Measurements from ENCODE around the gene KRTAP10-2.
"Not testable (repeated sequence)": the region's sequence is repeated elsewhere in the genome, so short reads cannot be mapped to it uniquely, and the experiment has no call there.

KRTAP10-2 gene

GRCh38 chr21:44590897-44591800, 39.8 kb upstream of the KRTAP10-2 start:
- H3K36me3 ChIP-seq (ENCODE audit: control insufficient read depth, insufficient read depth, low read length); H3K4me3 ChIP-seq (ENCODE audit: low read length); H3K4me1 ChIP-seq (ENCODE audit: control insufficient read depth, insufficient read depth, low read length); H3K27ac ChIP-seq (ENCODE audit: low read depth, low read length); H3K27me3 ChIP-seq (ENCODE audit: control insufficient read depth, insufficient read depth, low read length); H3K9ac ChIP-seq (ENCODE audit: low read length): not testable (repeated sequence)

GRCh38 chr21:44590311-44590721, 39.0 kb upstream of the KRTAP10-2 start:
- H3K27me3 ChIP-seq (ENCODE audit: control insufficient read depth, insufficient read depth, low read length) = peaks cover 2% of the 10 kb centered on the region
- H3K27ac ChIP-seq (ENCODE audit: low read depth, low read length) = no peak overlapping the region
- no peak overlapping the region for H3K4me3 ChIP-seq (ENCODE audit: low read length)

DNA sequence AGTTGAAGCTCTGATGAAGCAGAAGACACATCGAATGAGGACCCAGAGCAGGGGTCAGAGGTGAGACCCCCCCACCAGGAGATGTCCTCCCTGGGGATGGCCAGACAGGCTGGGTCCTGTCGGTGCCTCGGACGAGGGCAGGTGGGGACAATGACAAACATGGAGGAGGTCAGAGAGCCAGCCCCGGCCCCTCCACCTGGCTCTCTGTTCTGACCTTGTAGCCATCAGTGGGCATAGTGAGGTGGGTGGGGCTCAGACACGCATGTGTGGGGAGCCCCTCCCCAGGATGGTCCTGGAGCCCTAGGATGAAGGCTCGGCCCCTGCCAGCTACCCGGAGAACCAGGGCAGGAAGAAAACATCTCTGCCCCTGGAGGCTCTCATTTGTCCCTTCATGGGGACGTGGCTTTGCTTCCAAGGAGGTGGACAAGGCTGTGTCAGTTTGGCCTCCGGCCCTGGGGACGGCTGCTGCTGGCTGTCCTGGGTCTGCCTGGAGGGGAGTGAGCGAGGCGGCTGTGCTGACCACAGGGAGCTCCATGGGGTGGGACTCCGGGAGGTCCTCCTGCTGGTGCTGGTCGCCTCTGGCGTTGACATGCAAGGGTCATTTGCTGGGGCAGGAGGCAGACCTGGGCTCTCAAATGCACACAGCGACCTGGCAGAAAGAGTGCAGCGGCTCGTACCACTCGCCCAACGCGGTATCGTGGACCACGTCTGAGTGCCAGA, 38.4 kb upstream of the KRTAP10-2 start:
- Histone ChIP-seq H3K4me3 (ENCODE audit: low read length) (no peak overlapping the region), H3K27ac (ENCODE audit: low read depth, low read length) (no peak overlapping the region), H3K27me3 (ENCODE audit: control insufficient read depth, insufficient read depth, low read length) (peaks cover 2% of the 10 kb centered on the region), H3K36me3 (ENCODE audit: control insufficient read depth, insufficient read depth, low read length) (no peaks in the 10 kb centered on the region), H3K4me1 (ENCODE audit: control insufficient read depth, insufficient read depth, low read length) (no peaks in the 10 kb centered on the region), H3K9ac (ENCODE audit: low read length) (no peak overlapping the region)

More at GRCh38 chr21:44590311-44590721, 39.0 kb upstream of the KRTAP10-2 start:
- H3K36me3 ChIP-seq (ENCODE audit: control insufficient read depth, insufficient read depth, low read length) = no peaks in the 10 kb centered on the region
- no peak overlapping the region for H3K9ac ChIP-seq (ENCODE audit: low read length)
- no peaks in the 10 kb centered on the region for H3K4me1 ChIP-seq (ENCODE audit: control insufficient read depth, insufficient read depth, low read length)

DNA sequence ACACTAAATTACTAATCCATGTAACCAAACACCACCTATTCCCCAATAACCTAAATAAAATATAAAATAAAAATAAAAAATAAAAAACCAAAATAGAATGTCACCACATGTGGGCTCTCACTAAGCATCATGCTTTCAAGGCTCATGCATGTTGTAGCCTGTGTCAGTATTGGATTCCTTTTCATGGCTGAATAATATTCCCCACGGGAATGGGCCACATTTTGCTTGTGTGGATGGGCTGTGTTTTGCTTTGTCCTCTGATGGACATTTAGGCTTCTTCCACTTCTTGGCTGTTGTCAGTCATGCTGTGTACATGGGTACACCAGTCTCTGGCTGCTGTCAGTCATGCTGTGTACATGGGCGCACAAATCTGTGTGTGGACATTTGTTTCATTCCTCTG, 37.8 kb upstream of the KRTAP10-2 start:
- Histone ChIP-seq H3K27ac (ENCODE audit: low read depth, low read length) (no peak overlapping the region), H3K27me3 (ENCODE audit: control insufficient read depth, insufficient read depth, low read length) (peaks cover 2% of the 10 kb centered on the region), H3K9ac (ENCODE audit: low read length) (no peak overlapping the region), H3K36me3 (ENCODE audit: control insufficient read depth, insufficient read depth, low read length) (no peaks in the 10 kb centered on the region), H3K4me1 (ENCODE audit: control insufficient read depth, insufficient read depth, low read length) (no peaks in the 10 kb centered on the region), H3K4me3 (ENCODE audit: low read length) (no peak overlapping the region)

DNA sequence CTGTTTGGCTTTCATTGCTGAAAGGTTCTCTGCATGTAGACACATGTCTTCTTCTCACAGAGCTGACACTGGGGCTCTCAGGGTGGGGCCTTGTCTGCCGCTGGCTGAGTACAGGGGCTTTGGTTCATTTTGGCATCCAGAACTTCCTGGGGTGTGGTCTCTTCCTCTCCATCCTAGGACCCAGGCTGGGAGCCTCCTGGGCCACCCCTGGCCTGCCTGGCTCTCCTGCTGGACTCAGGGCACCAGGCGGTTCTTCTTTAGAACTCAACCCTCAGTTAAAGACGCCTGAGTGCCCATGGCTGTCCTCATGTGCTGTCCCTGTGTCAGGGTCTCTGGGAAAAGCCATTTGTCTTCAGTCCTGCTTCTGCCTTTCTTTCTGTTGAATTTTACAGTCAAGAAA, 34.6 kb upstream of the KRTAP10-2 start:
- H3K27me3 ChIP-seq (ENCODE audit: control insufficient read depth, insufficient read depth, low read length) = peaks cover 2% of the 10 kb centered on the region
- H3K4me3 ChIP-seq (ENCODE audit: low read length) = no peak overlapping the region
- no peaks in the 10 kb centered on the region for H3K4me1 ChIP-seq (ENCODE audit: control insufficient read depth, insufficient read depth, low read length)

DNA sequence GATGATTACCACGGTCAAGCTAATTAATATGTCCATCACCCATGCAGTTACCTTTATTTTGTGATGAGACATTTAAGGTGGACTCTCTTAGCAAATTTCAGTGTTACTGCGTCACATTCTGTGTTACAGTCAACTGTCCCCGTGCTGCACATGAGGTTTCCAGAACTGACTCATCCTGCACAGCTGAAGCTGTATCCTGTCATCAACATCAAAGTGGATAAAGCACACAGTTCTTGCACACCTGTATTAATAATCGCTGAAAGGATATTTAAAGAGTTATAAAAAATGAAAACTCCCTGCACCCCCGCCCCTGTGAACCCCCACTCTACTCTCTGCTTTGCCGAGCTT, 32.5 kb upstream of the KRTAP10-2 start:
- H3K27me3 ChIP-seq (ENCODE audit: control insufficient read depth, insufficient read depth, low read length) = no peaks in the 10 kb centered on the region
- H3K27ac ChIP-seq (ENCODE audit: low read depth, low read length) = no peak overlapping the region
- H3K9ac ChIP-seq (ENCODE audit: low read length) = no peak overlapping the region
- H3K4me1 ChIP-seq (ENCODE audit: control insufficient read depth, insufficient read depth, low read length) = no peaks in the 10 kb centered on the region
- no peak overlapping the region for H3K4me3 ChIP-seq (ENCODE audit: low read length)
- no peaks in the 10 kb centered on the region for H3K36me3 ChIP-seq (ENCODE audit: control insufficient read depth, insufficient read depth, low read length)

More for the DNA sequence above, 34.6 kb upstream of the KRTAP10-2 start:
- no peak overlapping the region for H3K27ac ChIP-seq (ENCODE audit: low read depth, low read length)
- no peaks in the 10 kb centered on the region for H3K36me3 ChIP-seq (ENCODE audit: control insufficient read depth, insufficient read depth, low read length)
- H3K9ac ChIP-seq (ENCODE audit: low read length) = no peak overlapping the region

GRCh38 chr21:44583089-44583799, 31.9 kb upstream of the KRTAP10-2 start:
- Histone ChIP-seq H3K27me3 (ENCODE audit: control insufficient read depth, insufficient read depth, low read length) (no peaks in the 10 kb centered on the region), H3K36me3 (ENCODE audit: control insufficient read depth, insufficient read depth, low read length) (no peaks in the 10 kb centered on the region), H3K27ac (ENCODE audit: low read depth, low read length) (no peak overlapping the region), H3K9ac (ENCODE audit: low read length) (no peak overlapping the region), H3K4me1 (ENCODE audit: control insufficient read depth, insufficient read depth, low read length) (no peaks in the 10 kb centered on the region), H3K4me3 (ENCODE audit: low read length) (no peak overlapping the region)

GRCh38 chr21:44582055-44582454, 30.8 kb upstream of the KRTAP10-2 start:
- no peaks in the 10 kb centered on the region for H3K27me3 ChIP-seq (ENCODE audit: control insufficient read depth, insufficient read depth, low read length)
- H3K4me3 ChIP-seq (ENCODE audit: low read length) = no peak overlapping the region
- H3K9ac ChIP-seq (ENCODE audit: low read length) = no peak overlapping the region
- H3K4me1 ChIP-seq (ENCODE audit: control insufficient read depth, insufficient read depth, low read length) = no peaks in the 10 kb centered on the region
- no peak overlapping the region for H3K27ac ChIP-seq (ENCODE audit: low read depth, low read length)
- H3K36me3 ChIP-seq (ENCODE audit: control insufficient read depth, insufficient read depth, low read length) = no peaks in the 10 kb centered on the region

GRCh38 chr21:44581158-44581557, 29.9 kb upstream of the KRTAP10-2 start:
- Histone ChIP-seq H3K4me1 (ENCODE audit: control insufficient read depth, insufficient read depth, low read length) (no peaks in the 10 kb centered on the region), H3K4me3 (ENCODE audit: low read length) (no peak overlapping the region), H3K27me3 (ENCODE audit: control insufficient read depth, insufficient read depth, low read length) (no peaks in the 10 kb centered on the region), H3K27ac (ENCODE audit: low read depth, low read length) (no peak overlapping the region), H3K36me3 (ENCODE audit: control insufficient read depth, insufficient read depth, low read length) (no peaks in the 10 kb centered on the region), H3K9ac (ENCODE audit: low read length) (no peak overlapping the region)

DNA sequence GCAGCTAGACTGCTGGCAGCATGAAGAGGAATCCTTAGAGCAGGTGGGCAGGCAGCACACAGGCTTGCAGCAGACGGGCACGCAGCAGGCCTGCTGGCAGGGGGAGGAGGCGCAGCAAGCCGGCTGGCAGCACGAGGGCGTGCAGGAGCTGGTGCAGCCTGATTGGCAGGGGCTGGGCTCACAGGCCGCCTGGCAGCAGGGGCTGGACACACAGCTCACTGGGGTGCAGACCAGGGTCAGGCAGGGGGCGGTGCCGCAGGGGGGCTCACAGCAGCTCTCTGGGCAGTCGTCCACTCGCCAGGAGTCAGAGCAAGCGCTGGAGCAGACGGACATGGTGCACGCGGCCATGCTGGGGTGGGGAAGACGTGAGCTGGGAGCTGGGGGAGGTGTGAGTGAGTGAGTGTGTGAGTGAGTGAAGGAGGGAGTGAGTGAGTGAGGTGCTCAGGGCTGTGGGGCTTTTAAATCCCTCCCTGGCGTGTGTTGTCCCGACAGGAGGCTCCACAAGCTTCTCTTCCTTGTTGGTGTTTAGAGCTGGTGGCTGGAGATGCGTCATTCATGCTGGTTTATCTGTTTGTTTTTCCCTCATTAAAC, 29.0 kb upstream of the KRTAP10-2 start, which contains the start of gene KRTAP10-5:
KRTAP10-5 (minus strand) TSS at position 374 of the 591 bp plus-strand sequence; CDS start at position 348, 26 bp downstream.
- not testable (repeated sequence) for H3K27me3 ChIP-seq (ENCODE audit: control insufficient read depth, insufficient read depth, low read length); H3K36me3 ChIP-seq (ENCODE audit: control insufficient read depth, insufficient read depth, low read length); H3K27ac ChIP-seq (ENCODE audit: low read depth, low read length); H3K4me1 ChIP-seq (ENCODE audit: control insufficient read depth, insufficient read depth, low read length); H3K9ac ChIP-seq (ENCODE audit: low read length); H3K4me3 ChIP-seq (ENCODE audit: low read length)

DNA sequence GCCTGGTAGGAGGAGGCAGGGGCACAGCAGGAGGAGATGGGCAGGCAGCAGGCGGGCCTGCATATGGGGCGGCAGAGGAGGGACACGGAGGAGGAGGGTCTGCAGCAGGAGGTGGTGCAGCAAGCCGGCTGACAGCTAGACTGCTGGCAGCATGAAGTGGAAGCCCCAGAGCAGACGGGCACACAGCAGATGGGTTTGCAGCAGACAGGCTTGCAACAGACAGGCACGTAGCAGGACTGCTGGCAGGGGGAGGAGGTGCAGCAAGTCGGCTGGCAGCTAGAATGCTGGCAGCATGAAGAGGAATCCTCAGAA, 28.5 kb upstream of the KRTAP10-2 start:
- H3K36me3 ChIP-seq (ENCODE audit: control insufficient read depth, insufficient read depth, low read length) = no peaks in the 10 kb centered on the region
- no peak overlapping the region for H3K9ac ChIP-seq (ENCODE audit: low read length)
- no peak overlapping the region for H3K27ac ChIP-seq (ENCODE audit: low read depth, low read length)
- H3K4me1 ChIP-seq (ENCODE audit: control insufficient read depth, insufficient read depth, low read length) = no peaks in the 10 kb centered on the region
- no peak overlapping the region for H3K4me3 ChIP-seq (ENCODE audit: low read length)
- no peaks in the 10 kb centered on the region for H3K27me3 ChIP-seq (ENCODE audit: control insufficient read depth, insufficient read depth, low read length)

Data from rectal smooth muscle tissue (tissue), 1 donor.